A549 (cell line): ENCODE results near the gene PRAME.

ENCODE experiments used
- EP300 ChIP-seq, 2 experiments: fragments of >200 bp; sonication (Bioruptor Twin); formaldehyde crosslinking; IDR thresholded peaks; 2 replicates in 1 of 2; 3 replicates in 1 of 2; pipeline ENCODE4 v1.6.1; 2016 to 2017
- REST ChIP-seq: fragments of 200-600 bp; sonication (generic); IDR thresholded peaks from 2 replicates; pipeline ENCODE4 v1.6.1; 2016; ENCODE audit warnings: antibody characterized with exemption, mild to moderate bottlenecking, moderate library complexity
- TF ChIP-seq, protein P1 (sequence below): fragments of 150-350 bp; IDR thresholded peaks from 2 replicates; pipeline ENCODE4 v1.6.1; 2014; ENCODE audit warnings: low read depth, mild to moderate bottlenecking, low read length
- TF ChIP-seq, protein P2 (sequence below): fragments of >200 bp; sonication (Bioruptor Twin); formaldehyde crosslinking; IDR thresholded peaks from 3 replicates; pipeline ENCODE4 v1.5.1; 2016

DNA sequence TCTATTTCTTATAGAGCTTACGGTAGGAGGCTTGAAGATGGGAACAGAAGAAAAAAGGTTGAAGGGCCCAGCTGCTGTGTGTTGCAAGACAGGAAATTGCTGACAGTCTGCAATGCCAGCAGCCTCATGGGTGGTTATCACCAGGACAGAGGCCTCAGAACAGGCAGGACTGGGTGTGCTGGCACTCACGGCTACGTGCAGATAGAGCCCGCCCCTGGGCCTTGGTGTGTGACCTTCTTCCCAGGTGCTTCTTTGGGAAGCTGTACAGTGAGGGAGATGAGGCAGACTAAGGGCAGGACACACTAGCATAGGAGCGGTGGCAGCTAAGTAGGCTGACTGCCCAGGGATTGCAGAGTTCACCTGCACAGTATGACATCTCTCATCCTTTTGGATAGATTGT is 12.6 kb downstream of the PRAME start:
- TF ChIP-seq, protein P1, sequence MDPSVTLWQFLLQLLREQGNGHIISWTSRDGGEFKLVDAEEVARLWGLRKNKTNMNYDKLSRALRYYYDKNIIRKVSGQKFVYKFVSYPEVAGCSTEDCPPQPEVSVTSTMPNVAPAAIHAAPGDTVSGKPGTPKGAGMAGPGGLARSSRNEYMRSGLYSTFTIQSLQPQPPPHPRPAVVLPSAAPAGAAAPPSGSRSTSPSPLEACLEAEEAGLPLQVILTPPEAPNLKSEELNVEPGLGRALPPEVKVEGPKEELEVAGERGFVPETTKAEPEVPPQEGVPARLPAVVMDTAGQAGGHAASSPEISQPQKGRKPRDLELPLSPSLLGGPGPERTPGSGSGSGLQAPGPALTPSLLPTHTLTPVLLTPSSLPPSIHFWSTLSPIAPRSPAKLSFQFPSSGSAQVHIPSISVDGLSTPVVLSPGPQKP = no peak
- TF ChIP-seq EP300 (IDR thresholded peaks at IDR 0.05) (no peak), REST (no peak)
- TF ChIP-seq, protein P2, sequence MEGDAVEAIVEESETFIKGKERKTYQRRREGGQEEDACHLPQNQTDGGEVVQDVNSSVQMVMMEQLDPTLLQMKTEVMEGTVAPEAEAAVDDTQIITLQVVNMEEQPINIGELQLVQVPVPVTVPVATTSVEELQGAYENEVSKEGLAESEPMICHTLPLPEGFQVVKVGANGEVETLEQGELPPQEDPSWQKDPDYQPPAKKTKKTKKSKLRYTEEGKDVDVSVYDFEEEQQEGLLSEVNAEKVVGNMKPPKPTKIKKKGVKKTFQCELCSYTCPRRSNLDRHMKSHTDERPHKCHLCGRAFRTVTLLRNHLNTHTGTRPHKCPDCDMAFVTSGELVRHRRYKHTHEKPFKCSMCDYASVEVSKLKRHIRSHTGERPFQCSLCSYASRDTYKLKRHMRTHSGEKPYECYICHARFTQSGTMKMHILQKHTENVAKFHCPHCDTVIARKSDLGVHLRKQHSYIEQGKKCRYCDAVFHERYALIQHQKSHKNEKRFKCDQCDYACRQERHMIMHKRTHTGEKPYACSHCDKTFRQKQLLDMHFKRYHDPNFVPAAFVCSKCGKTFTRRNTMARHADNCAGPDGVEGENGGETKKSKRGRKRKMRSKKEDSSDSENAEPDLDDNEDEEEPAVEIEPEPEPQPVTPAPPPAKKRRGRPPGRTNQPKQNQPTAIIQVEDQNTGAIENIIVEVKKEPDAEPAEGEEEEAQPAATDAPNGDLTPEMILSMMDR = no peak
